Activated CD4-positive, alpha-beta T cell treated with anti-CD3 and anti-CD28 coated beads, Interleukin-2, amount 50 U/mL, for 48 hours (primary cell): Measurements from ENCODE around the gene AQP12B.

ENCODE experiments used
- DNase-seq, 2 experiments: peaks; one replicate each; pipeline ENCODE4 v3.0.0-alpha.2; 2020

AQP12B gene

DNA sequence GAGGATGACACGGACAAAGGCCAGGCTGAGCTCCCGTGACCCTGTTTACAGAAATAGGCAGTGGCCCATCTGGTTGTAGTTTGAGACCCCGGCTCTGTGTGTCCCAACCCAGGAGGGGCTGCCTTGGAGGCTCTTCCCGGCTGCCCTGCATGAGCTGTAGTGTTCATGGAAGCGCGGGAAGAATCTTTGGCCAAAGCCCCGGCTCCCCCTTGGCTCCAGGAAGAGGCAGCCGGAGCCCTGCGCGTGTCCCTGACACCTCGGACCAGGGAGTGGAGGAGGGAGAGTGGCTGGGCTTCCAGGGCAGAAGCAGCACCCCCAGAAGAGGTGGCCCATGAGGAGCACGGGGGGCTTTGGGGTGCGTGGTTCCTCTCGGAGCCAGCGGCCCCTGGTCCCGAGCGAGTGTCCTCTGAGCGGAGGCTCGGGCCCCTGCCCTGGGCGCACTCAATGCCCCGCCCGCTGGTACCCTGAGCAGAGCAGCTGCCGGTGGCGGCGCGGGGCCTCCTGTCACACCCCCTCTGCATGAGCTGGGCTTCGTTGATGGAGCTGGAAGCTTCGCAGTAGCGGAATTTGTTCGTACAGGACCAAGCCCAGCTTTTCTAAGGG lies 35.7 kb downstream of the AQP12B start:
- peak in 1 of 2 experiments; percentile 1 for DNase-seq

DNA sequence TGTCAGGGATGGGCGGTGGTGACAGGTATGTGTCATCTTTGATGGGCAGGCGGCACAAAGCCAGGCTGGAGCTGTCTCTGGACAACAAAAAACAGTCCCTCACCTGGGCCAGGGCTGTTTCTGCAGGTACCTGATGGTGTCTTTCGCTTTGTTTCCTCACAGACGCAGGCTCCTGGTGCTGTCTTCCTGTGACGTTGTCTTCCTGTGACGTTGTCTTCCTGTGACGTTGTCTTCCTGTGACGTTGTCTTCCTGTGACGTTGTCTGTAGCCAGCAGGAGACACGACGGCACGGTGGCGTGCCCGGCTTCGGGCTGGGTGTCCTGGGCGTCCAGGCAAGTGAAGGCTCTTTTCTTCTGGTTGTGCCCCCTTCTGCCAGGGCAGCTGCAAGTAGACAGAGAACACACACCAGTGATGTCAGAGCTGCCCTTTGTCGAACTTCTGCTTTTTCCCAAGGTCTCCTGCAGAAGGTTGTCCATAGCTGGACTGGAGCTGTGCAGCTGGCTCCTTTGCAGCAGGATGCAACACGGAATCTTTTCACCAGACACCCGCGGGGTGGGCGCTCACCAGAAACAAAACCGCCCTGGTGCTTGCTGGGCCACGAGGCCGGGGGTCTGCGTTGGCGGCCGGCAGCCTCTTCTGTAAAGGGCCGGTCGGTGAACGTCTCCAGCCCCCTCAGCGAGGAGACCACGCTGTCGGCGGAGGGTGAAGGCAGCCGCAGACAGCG lies 36.3 kb downstream of the AQP12B start:
- DNase-seq, result peak in 1 of 2 experiments; percentile 8

DNA sequence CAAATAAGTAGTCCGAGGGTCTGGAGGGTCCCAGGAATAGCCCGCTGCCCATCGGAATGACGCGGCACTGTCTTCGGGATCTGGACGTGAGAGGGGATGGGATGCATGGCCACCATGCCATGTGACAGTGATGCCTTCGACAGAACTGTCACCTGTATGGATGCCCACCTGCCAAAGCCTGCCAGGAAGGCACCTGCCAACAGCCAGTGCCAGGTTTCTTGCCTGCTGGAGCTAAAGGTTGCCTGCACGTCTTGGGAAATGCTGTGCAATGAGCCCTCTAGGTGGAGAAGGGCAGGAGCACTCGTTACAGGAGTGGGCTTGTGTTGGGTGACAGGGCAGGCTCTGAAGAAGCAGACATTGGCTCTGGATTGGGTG lies 36.9 kb downstream of the AQP12B start:
- no peak for DNase-seq

DNA sequence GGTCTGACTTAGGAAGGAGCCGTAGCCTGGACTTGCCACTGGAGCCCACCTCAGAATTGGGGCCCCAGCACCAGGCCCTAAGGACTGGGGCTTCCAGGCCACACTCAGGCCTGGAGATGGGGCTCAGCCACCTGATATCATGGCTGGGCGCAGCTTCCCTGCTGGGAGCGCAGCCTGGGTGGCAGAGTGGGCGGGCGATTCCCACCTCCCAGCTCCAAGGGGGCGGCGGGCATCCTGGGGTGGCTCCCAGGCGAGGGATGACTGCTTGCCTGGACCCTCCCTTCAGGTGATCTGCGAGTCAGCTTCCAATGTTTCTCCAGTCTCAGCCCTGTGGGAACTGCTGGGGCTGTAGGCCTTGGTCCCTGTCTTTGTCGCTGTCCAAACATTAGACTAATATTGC lies 37.3 kb downstream of the AQP12B start:
- DNase-seq, result no peak

DNA sequence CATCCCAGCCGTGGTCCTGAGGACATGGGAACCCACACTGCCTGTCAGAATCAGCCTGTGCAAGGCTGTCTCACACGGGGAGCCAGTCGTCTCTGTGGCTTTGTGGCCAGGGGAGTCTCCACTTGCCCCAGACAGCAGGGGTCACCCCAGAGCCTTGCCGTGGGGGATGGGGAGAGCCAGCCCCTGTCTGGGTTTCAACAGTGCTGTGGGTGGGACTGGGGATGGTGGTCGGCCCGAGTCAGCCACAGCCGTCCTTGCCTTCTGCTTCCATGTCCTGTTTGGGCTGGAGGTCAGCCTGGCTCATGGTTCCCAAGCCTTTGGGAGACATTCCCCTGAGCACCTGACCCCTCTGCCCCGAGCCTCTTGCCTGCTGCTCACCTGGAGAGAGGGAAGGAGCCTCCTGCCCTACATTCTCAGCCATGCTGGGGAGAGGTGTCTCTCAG lies 37.8 kb downstream of the AQP12B start:
- DNase-seq, result peak in 1 of 2 experiments; percentile 2

DNA sequence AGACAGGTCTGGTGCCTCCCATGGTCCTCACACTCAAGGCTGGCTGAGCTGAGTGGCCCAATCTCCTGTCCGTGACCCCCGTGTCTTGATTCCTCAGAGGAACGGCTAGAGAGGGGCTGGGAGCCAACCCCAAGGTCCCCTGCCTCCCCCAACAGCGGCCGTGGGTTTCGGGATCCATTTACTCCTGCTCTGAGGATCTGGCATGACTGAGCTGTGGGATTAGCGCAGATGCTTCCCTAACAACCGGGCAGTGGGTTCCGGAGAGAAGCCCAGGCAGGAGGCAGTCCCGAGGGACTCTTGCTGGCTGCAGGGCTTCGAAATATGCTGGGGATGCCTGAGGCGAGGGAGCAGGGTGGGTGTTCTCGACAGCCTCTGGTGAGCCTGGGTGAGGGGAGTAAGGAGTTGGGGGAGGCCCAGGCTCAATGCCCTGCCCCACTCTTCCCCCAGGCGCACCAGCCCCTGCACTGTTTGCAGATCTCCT lies 38.5 kb downstream of the AQP12B start:
- peak in 1 of 2 experiments; percentile 1 for DNase-seq

DNA sequence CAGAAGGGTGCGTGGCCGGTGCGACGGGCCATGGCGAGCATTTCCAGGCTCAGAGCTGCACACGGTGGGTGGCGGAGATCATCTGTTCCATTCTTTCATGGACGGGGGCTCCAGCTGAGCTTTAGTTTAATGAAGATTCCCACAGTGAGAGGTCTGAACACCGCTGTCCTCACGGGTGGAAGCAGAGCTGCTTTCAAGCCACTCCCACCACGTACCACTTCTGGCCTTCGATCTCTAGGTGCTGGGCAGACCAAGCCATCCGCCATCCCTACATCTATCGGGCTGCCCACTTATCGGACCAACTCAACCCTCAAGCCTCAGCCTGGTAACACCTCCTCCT lies 38.9 kb downstream of the AQP12B start:
- no peak for DNase-seq

DNA sequence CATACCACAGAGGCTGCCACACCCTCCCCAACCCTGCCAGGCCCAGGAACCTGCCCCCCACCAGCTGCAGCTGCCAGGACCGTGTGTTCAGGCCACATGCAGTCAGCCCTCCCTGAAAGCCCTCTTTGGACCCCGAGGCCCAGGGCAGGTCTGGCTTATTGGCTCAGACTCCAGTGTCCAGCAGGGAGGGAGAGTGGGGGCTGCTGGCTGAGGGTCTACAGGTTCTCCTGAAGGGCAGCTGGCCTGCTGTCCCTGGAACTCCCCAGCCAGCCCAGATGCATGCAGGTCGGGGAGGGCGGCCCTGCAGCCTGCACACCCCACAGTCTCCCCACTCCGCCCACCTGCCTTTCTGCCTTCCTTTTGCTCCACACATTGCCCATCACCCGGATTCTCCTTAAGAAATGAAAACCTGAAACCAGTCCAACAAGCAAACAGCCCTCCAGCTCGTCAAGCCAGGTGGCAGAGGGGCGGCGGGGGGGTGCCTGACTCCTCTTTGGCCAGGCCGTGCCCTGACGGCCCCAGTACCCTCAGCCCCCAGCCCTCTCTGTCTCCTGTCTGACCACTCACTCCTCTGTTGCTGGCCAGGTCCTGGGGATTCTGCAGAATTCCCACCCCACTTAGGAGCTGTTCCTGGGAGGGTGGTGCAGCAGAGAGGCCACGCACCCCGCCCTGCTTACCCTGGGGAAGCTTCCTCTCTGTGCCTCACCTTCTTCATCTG lies 39.4 kb downstream of the AQP12B start:
- DNase-seq, result peak in 1 of 2 experiments; percentile 1

DNA sequence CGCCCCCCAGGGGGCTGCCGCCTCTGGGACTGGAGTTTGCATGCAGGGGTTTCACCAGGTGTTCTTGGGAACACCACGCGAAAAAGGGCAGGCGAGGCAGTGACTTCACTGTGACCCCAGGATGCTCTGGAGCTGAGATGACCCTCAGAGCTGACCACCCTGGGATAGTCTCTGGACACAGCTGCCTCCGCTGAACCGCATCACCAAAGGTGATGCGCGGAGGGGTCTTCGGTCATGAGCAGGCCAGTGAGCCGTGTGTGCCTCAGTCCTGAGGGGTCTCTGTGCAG lies 39.9 kb downstream of the AQP12B start:
- peak in 1 of 2 experiments; percentile 1 for DNase-seq

DNA sequence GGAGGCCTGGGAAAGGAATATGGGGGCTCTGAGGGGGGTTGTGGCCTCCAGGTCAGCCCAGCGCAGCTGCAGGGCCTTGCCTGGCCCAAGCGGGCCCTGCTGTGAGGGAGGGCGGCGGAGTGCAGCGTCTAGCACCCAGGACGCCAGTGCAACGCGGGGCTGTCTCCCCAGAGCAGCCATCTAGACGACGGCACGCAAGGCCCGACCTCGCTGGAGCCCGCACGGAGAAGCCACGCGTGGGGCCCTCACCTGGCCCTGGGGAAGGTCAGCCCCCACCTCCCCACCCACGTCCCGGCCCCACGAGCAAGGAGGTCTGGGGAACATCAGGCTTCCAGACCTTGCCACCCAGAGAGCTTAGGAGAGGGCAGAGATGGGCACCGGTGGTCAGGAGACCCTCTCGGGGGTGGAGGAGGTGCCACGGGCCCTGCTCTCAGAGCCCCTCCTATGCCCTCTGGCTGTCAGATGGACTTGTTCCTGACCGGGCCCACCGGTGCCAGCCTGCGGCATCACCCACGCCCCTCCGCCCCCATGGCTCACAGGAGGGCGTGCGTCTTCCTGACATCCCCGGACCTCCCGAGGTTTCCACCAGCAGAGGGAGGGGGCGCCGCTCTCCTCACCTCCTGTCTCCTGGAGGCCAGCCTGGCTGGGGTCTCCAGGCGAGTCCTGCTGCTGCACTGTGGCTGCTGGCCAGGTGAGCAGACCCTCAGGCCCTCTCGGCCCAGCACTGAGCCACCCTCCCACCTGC lies 40.5 kb downstream of the AQP12B start:
- DNase-seq, result peak in 1 of 2 experiments; percentile 1

DNA sequence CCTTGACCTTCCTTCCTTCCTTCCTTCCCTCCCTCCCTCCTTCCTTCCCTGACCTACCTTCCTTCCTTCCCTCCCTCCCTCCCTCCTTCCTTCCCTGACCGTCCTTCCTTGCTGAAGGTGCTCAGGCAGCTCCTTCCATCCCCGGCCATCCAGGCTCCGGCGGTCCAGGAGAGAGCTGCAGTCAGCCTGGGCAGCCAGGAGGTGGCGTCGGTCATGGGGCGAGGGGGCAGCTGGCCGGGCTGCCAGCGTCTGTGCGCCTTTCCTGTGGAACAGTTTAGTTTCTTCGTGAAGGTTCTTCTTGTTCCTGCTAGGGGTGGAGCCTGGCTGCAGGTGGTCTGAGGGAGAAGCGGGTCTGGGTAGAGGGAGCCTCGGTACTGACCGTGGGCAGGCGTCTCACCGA lies 41.7 kb downstream of the AQP12B start:
- DNase-seq, result peak; percentile 27 to 39

DNA sequence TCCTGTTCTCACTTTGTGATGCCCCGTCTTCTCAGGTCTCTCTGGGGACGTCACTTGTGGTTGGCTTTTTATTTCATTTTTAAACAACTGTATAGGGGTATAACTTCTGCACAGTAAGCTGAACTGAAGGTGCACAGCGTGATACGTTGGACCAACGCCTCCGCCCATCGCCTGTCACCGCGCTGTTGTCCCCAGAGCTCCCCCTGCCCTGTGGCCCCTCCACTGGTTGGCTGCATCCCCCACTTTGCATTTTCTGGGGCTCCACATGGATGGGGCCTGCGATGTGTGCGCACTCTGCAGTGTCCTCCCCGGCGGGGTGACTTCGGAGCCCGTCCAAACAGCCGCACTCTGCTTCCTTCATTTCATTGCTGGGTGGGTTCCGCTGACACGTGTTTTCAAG lies 43.1 kb downstream of the AQP12B start:
- no peak for DNase-seq

DNA sequence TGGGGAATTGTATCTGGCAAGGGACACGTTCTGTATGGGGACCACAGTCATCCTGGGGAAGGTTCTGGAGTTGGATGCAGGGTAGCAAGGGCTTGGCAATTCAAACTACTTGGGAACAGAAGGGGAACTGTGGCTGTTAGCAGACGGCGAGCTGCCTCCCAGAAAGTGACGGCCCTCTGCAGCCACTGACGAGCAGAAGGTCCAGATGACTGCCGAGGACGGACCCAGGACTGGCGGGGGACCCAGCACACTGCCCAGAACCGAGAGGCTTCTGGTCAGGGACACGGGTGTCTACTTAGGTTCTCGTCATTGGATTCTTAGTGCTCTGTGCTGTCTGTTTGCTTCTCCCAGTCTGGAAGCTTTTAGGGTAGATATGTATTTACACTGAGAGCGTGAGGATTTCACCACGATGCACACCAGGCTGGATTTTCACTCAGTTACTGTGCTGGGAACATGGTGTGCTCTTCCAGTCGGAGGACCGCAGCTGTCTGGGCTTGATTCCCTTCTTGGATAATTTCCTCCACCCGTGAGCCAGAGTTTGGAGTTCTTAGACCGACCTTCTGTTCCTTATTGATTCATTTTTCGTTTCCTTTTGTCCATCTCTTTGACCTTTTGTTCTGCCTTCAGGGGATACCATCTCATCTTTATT lies 44.0 kb downstream of the AQP12B start:
- DNase-seq, result no peak

DNA sequence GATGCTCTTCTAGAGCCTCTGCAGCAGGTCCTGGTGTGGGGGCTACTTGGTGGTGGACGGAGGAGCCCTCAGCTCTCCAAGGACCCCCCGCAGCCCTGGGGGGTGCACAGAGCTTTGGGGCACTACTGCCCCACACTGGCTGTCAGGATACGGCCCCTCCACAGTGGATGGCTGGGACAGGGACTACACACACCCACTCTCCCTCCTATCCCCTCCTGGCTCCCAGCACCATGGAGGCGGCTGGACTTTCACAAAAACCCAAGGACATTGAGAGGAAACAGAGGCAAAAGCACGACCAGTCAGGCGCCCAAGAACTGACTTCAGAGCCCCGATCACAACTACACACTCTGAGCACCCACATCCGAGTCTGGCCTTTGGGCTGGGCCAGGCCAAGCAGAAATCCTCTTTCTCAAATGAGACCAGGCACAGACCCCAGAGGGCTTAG lies 44.8 kb downstream of the AQP12B start:
- DNase-seq, result no peak

DNA sequence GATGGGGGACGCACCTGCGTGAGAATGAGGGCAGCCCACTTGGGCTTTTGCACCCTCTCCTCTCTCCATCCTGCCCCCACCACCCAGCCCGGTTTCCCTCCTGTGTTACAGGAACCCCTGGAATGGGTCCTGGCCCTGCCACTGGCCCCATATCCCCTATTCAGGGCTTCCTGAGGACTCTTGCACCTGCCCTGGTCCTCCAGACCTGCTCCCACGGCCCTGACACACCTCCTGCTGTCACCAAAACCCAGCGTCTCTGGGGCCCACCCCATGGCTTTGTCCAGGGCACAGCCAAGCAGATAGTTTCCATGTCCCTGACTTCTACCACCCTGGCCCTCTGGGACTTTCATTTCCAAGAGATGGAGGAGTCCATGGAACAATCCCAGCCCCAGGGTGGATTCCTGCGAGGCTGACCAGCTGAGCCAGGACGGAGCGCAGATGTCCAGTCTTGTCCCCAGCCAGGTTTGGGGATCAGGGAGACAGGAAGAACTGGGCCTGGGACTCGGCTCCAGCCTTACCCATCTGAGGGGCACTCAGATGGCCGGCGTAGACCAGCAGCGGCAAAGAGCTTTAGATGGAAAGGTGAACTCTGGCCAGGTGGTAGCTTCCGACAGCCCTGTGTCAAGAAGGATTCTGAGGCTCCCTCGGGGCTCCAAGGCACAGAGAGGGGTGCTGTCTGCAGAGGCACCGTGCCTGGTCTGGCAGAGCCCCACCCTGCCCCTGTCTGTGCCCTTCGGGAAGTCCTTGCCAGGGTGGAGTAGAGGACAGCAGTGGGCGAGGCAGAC lies 45.4 kb downstream of the AQP12B start:
- no peak for DNase-seq

DNA sequence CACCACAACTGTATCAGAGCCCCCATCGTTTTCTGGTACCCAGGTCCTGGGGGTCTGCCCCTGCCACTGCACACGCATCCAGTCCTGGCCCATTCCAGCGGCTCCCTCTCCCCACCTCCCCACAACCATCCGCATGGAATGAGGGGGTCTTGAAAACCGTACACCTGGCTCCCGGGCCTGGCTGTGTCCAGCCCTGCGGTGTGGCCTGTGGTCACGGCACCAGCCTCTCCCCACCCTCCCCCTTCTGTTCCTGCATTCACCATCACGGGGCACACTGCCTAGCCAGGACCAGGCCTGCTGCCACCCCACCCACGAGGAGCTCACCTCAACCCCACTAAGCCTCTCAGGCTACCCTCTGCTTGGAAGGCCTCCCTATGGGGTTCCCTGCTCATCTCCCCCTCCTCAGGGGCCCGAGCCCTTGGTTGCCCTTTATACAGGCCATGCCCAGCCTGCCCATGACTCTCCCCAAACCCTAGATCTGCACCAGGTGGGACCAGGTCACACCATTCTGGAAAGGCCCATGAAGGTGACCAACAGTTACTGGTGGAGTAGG lies 46.0 kb downstream of the AQP12B start:
- no peak for DNase-seq

DNA sequence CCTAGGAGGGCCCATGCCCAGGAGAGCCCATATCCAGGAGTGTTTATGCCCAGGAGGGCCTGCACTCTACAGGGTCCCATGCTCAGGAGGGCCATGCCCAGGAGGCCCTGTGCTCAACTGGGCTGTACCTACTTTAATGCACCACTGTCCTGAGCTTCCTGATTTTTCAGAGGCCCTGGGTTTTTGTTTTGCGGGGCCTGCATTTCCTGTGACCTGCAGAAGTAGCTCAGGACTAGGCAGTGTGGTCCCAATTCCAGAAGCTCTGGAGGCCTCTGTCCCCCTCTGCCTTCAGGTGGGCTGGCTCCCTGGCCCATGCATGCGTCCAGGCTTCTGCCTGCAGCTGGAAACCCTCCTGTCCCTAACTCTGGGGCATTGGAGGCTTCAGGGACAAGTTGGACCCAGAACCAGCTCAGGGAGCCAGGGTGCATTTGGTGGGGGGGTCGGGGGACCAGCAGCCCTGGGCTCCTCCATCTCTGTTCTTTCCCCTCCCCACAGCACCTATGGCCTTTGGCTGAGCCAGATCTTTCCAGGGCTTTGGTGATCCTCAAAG lies 46.6 kb downstream of the AQP12B start:
- no peak for DNase-seq

DNA sequence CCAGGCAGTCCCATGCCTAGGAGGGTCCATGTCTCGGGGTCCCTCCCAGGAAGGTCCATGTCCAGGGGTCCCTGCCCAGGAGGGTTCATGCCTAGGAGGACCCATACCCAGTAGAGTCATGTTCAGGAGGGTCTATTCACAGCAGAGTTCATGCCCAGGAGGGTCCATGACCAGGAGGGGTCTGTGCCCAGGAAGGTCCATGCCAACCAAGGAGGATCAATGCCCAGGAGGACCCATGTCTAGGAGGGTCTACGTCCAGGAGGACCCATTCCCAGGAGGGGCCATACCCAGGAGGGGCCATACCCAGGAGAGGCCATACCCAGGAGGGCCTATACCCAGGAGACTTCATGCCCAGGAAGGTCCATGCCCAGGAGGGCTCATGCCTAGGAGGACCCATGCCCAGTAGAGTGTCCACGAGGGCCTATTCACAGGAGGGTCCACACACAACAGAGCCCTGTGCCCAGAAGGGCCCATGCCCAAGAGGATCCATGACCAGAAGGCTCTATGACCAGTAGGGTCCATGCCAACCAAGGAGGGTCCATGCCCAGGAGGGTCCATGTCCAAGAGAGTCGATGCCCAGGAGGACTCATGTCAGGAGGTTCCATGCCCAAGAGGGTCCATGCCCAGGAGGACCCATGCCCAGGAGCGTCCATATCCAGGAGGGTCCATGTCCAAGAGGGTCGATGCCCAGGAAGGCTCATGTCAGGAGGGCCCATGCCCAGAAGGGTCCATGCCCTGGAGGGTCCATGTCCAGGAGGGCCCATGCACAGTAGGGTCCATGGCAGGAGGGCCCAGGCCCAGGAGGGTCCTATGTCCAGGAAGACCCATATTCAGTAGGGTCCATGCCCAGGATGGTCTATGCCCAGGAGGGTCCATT lies 47.3 kb downstream of the AQP12B start:
- DNase-seq, result no peak

DNA sequence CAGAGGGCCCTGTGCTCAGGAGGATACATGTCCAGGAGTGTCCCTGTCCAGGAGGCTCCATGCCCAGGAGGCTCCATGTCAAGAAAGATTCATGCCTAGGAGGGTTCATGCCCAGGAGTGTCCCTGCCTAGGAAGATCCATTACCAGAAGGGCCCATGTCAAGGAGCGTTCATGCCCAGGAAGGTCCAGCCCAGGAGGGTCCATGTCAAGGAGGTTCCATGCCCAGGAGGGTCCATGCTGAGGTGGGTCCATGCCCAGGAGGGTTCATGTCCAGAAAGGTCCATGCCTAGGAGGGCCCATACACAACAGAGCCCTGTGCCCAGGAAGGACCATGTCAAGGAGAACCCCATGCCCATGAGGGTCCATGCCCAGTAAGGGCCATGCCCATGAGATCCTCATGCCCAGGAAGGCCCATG lies 50.4 kb downstream of the AQP12B start:
- no peak for DNase-seq

DNA sequence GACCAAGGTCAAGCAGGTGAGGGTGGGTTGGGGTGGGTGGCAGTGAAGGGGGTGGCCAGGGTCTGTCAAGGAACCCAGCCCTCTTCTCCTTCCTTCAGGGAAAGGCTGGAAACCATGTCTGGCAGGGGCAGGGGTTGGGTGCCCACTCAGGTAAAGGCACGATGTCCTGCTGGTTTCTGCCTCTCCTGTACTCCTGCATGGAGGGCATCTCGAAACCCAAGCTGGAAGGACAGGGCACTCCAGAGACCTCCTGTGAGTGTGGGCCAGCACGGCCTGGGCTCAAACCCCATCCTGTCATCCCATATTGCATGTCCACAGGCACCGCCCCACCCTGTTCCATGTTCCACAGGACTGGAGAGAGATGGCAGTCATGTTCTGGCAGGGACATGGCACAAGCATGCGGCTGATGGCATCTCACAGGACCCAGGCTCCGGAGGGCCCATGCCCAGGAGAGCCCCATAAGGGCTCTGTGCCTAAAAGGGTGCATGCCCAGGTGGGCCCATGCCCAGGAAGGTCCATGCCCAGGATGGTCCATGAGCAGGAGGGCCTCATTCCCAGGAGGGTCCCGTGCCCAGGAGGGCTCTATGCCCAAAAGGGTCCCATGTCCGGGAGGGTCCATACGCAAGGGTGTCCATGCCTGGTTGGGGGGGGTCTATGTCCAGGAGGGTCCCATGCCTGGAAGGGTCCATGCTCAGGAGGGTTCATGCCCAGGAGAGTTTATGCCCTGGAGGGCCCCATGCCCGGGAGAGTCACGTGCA lies 51.0 kb downstream of the AQP12B start:
- no peak for DNase-seq
